Stomach (tissue), 4 donors: ENCODE results near the gene GCN1.

Source experiments
- CTCF ChIP-seq, 7 experiments: fragments of 450-650 bp in 4 of 7; fragments of 200-600 bp in 3 of 7; sonication (generic) in 3 of 7; IDR thresholded peaks; one replicate each; pipeline ENCODE4 v1.5.1; 2016 to 2019; ENCODE audit warnings: antibody characterized with exemption in 7 of 7, control low read depth in 2 of 7, mild to moderate bottlenecking in 1 of 7
- EP300 ChIP-seq: sonication (generic); formaldehyde crosslinking; IDR thresholded peaks from one replicate; pipeline ENCODE4 v1.6.1; 2017; ENCODE audit warnings: antibody characterized with exemption
- POLR2A ChIP-seq, 4 donors: fragments of 450-650 bp; IDR thresholded peaks; one replicate each; pipeline ENCODE4 v1.6.1; 2016; ENCODE audit warnings: antibody characterized with exemption in 4 of 4, control low read depth in 2 of 4, mild to moderate bottlenecking in 1 of 4, moderate library complexity in 1 of 4
- POLR2AphosphoS5 ChIP-seq, 3 donors: sonication (generic); formaldehyde crosslinking; IDR thresholded peaks; one replicate each; pipeline ENCODE4 v1.6.1; 2016; ENCODE audit warnings: antibody characterized with exemption in 3 of 3

GRCh38 chr12:120222288-120222832 is 27.8 kb upstream of the GCN1 start:
- TF ChIP-seq CTCF (IDR thresholded peaks at IDR 0.05): no peak
- TF ChIP-seq POLR2A (IDR thresholded peaks at IDR 0.05): no peak
- no peak for TF ChIP-seq EP300
- no peak for TF ChIP-seq POLR2AphosphoS5 (IDR thresholded peaks at IDR 0.05)
